ENCODE measurements around the gene RASGRP3.
A peak's percentile ranks its signal among the peaks of the same experiment; 100 is the strongest.

RASGRP3 gene

DNA sequence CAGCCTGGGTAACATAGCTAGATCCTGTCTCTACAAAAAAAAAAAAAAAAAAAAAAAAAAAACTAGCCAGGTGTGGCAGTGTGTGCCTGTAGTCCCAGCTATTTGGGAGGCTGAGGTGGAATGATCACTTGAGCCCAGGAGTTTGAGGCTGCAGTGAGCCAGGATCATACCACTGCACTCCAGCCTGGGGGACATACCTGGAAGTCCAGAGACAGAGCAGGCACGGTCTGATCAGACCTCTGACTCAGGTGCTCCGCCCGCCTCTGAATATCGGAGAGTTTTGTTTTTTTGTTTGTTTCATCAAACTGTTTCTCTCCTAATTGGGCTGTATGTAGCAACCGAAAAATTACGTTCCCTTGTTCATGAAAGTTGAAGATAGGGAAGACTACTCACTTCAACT lies 49.2 kb downstream of the RASGRP3 start:
- no peak for DNase-seq

DNA sequence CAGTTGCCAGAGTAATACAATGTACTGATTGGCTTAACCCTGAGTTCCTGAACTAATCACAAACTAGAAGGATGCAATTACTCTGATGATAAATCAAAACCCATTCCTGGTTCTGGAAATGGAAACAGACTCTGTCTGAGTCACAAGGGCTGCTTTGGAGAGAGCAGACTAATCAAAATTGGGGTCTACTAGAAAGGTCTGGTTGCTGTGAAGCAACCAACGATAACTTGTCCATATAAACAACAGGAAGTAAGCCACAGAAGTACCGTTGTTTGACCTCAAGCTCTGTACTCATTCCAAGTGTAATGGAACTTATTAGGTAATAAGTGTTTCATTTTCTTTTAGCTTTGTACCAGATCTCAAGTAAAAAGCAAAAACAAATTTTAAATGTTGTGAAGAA lies 49.7 kb downstream of the RASGRP3 start:
- DNase-seq, result peak; percentile 74

DNA sequence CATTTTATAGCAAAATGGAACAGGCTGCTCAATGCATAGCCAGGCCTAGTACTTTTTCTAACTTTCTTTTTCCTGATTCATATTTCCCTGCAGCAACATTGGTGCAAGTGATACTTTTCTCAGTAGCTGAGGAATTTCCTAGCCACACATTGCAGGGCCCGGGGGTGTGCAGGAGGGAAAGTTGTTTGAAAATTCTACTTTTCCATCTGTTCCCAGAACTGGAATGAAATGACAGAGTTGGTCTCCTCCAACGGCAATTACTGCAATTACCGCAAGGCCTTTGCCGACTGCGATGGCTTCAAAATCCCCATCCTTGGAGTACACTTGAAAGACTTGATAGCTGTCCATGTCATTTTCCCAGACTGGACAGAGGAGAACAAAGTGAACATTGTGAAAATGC lies 50.5 kb downstream of the RASGRP3 start:
- DNase-seq, result no peak

DNA sequence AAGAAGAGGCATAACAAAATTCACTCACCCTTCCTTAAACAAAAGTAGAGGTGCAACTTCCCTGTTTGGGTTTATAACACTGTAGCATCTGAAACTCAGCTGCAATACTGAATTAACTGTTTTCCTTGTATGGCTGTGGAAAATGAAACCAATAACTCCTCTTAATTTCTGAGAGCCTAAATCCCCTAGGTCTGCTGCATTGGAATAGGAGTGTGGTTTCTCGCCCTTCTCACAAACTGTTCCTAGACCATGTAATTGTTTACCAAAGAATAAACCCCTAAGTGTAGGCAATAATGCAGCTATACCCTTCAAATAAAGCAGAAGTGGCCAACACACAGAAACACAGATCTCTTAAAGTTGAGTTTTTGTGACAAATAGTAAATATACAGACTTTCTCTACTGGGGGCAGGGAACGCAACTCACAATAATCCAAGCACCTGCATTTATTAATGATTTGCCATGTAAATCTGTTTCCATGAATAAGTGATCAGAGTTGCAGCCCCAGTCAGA lies 52.0 kb downstream of the RASGRP3 start:
- peak; percentile 18 for DNase-seq

DNA sequence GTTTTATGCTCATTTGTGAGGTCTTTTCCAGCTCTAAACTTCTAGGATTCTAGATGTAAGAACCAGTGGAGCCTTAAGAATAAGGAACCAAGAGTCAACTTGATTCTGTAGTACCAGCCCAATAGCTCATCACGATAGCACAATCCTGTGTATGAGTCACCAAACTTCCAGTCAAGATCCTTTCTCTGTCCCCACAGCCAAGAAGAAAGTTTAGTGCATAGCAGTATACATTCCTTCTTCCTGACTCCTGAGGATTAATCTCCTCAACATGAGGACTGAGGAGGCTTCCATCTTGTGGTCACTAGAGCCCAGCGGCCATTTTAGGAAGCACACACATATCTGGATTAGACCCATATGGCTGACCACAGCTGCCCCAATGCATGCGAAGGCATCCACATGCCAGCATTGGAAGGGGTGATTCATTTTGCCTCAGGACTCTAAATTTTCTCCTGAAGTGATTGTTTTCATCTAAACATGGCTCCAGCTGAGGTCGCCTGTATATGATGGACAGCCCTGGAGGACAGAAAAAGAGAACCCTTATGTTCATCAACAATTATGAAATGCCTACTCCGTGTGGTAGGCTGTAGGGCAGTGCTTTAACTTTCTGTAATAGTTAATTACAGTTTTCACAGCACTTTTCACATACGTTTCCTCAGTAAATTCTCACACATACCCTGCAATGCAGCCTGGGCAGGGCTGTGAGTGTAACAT lies 53.5 kb downstream of the RASGRP3 start:
- peak; percentile 9 for DNase-seq

DNA sequence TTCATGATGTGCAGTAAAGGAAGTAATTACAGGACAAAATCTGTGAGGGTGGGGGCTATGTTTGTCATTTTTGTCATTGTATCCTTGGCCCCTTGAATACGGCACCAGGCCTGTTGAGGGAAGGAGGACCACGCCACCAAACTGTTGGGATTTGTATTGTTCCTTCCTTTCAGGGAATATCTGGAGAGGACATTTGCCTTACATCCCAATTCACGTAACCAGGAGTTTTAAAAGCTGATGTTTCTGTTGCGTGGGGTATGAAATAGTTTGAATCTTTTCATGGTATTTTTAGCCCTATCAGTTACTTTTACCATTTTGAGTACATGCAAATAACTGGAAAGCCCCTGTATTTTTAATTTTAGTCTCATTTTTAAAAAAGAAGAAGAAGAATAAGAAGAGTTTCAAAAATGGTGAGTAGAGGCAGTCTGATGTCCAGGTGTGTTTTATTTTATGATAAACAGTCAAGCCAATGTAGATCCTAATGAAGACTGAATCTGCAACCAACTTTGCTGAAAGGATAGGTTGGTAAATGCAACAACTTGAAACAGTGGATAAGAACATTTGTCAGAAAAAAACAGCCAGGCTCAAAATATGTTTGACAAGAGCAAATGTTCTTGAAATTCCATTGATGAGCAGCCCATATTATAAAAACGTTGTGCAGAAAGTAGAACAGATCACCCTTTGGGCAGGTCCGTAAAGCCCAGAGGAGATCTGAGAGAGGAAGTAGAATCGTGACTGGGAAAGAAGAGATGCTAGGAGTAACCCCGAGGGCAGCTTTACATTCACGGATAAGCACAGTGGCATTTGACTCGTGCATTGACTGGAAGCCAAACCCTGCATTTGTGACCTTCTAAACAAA lies 54.5 kb downstream of the RASGRP3 start:
- DNase-seq, result no peak

DNA sequence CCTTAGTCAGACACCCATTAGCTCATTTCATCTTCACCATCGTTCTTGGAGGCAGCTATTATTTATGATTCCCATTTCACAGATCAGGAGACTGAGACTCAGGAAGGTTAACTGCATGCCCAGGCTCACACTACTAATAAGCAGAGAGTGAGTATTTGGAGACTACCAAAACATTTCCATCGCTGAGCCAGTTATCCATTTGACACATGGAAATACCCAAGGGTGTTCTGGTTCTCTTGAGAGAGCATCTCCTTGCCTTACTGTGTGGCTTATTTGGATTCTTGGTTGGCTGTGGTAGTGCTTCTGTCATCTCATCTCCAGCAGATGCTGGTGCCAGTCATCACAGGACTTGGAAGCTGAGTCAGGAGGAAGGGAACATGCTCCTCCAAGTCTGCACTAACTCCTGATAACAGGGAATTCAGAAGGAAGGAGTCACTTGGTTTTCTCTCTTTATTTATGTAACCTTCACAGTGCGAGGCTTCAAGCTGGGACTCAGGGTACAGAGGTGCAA lies 55.2 kb downstream of the RASGRP3 start:
- DNase-seq, result no peak

DNA sequence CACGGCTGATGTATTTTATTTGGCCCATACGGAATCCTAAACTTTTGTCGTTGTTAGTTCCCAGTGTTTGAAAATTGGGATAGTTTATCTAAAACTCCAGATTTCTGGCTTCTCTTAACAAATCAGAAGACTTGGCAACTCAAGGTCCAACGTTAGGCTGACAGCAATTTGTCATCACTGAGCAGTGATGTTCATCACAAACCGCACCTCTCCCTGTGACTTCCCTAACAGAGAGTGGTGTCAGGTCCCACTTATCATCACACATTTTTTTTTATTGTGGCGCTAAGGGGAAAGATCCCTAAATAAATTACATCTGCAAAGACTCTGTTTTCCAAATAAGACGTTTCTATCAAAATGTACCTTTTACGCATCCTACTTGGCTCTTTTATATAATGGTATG lies 55.7 kb downstream of the RASGRP3 start:
- no peak for DNase-seq

DNA sequence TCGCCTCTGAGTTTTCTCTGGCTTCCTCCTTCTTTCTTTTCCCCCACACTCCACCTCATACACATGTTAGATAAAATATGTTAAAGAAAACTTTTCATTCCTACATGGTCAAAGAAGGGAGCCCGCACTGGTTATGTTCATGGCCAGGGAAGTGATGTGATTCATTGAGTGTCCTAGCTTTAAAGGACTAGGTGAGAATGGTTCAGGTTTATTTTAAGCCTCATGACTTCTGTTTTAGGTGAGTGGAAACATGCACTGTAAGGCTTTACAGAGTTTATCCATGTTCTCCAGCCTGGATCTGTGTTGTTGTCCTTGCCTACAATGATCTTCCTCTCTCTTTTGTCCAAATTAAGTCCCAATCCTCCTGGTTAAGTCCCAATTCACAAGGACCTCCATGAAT lies 56.5 kb downstream of the RASGRP3 start:
- no peak for DNase-seq

DNA sequence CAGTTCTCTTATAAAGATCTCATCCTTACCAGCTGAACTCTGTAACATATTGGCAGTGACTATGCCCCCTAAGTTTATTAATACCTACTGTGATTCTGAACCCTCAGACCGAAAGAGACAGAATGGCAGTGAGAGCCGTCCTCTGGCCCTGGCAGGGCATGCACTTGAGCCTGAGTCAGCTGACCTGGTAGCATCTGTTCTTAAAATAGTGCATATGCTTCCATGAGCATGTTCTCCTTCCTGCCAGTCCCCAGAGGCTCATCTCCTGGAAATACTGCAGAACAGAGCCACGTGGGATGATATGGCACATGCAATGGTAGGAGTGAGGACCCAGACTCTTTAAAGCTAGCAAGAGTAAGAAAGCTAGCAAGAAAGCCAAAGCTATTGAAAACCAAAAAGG lies 59.0 kb downstream of the RASGRP3 start:
- DNase-seq, result no peak

DNA sequence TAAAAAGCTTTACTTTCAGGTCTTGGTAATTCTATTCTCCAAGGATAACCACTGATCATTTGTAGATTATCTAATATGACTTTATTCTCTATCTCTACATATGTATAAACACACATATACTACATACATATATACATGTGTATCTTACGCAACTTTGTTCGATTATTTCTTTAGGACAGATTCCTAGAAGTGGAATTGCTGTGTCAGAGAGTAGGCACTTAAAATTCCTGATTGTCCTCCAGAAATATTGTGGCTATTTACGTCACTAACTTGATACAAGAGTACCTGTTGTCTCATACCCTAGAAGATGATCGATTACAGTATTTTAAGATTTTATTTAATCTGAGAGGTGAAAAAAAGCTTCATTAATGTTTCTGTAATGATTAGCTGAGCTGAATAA lies 64.8 kb downstream of the RASGRP3 start:
- DNase-seq, result no peak

DNA sequence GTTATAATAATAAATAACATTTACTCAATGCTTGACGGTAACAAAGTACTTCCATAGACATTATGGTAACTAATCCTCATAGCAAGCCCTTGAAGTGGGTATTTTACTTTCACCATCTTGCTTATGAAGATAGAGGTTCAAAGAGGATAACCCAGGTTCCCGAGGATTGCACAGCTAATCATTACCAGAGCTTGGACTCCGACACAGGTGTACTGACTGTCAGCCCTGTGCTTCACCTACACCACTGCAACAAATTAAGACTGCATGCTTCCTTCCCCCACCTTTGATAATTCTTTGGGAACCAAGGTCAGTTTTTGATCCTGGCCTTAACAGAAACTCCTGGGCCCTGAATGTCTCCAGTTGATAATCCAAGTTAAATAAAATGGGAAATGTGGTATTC lies 73.8 kb downstream of the RASGRP3 start:
- no peak for DNase-seq

DNA sequence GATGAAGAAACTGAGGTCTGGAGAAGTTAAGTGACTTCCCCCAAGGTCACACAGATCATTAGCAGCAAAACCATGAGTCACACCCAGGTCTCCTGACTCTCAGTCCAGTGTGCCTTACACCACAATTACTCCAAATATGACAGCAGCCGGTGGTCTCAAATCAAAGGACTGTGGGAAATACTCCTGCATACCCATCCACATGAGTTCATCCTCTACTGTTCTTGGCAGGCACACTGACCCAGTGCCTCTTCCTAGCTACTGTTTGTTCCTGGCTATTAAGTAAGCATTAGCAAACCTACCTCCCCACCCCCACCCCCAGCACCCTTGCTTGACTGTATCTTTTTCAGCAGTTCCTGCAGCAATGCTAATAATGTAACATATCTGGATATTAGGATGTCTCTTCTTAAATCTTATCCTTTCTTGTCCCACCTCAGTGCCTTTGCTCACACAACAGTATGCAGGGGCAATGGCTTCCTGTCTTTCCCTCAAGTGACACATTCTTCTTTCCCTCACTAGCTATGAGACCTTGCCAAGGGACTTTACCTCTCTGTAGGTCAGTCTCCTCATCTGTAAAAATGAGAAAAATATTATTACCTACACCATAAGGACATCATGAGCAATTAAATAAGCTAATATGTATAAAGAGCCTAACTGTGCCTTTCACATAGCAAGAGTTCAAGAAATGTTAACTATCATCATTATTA lies 76.5 kb downstream of the RASGRP3 start:
- DNase-seq, result no peak

DNA sequence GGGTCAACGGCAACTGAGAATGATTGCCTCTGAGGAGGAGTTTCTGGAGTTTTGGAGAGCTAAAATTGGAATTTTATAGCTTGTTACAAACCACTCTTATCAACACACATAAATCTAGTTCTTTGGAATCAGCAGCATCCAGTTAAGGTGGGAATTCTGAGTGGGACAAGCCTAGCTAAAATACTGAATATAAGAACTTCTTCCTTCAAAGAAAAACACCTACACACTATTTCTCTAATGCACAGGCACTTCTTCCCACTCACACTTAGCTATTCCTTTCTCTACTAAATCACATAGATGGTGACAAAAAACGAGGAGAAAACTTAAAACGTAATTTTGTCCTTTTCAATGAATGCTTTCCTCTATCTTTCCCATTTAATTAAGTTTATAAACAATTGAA lies 79.2 kb downstream of the RASGRP3 start:
- no peak for DNase-seq

DNA sequence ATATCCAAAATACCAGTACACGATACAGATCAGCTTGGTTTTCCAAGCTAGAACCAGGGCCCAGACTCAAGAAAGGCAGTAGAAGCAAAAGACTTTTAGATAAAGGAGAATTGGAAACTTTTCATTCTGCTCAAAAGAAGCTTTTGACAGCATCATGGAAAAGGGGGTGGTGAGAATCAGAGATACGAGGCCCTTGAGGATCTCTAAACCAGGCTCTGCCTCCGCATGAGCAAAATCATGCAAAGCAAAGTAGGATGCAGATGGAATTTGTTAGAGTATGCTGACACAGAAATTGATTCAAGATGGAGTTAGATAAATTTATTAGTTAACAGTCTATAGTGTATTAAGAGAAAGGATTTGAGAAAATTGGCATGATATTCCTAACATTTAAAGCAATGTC lies 82.9 kb downstream of the RASGRP3 start:
- DNase-seq, result no peak

DNA sequence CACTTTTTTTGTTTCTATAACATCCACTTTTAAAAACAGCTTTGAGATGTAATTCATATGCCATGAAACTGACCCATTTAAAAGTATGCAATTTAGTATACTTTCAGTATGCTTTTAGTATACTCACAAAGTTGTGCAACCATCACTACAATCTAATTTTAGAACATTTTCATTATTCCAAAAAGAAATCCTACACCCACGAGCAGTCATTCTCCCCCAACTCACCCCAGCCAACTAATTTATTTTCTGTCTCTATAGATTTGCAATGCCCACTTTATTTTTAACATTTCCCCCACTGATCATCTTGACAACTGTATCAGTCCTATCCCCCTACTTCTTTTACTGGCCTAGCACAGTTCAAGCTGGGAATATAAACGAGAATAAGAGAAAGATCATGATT lies 83.6 kb downstream of the RASGRP3 start:
- DNase-seq, result no peak

DNA sequence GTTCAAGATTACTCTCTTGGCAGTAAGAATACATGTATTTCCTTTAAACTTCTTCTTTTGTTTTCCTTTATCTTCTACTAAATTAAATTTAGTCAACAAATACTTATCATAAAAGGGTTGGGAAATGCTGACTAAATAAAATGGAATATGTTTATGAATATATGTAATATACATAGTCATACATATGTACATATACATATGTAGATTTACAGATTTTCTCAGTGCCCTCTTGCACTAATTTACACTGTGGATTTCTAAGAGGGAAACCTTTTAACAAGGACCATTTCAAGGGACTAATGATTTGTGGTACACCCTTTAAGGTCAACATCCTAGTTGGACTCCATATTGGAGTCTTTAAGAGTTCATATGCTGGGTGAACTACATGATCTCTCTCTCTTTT lies 85.4 kb downstream of the RASGRP3 start:
- DNase-seq, result no peak

DNA sequence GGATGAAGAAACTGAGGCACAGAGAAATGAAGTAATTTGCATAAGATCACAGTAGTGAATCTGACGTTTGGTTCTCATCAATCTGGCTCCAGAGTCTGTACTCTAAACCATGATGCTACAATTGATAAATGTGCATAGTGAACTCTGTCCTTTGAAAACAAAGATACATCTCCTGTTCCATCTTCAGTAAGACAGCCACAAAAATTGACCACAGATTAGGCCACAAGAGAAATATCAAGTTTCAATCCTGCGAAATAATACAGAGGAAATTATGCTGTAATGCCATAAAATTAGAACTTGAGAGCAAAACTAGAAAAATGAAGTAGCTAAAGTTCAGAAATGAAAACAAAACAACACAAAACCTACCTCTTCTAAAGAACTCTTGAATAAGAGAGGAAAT lies 94.2 kb downstream of the RASGRP3 start:
- DNase-seq, result no peak

DNA sequence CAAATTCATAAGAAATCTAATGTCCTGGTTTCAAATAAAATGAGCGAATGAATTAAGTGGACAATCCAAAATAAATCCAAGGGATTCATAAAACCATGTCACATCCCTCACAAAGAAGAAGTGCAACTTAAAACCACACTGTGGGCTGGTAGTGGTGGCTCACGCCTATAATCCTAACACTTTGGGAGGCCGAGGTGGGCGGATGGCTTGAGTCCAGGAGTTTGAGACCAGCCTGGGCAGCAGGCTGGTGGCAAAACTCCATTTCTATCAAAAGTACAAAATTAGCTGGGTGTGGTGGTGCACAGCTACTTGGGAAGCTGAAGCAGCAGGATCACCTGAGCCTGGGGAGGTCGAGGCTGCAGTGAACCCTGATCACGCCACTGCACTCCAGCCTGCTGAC lies 97.2 kb downstream of the RASGRP3 start:
- no peak for DNase-seq

DNA sequence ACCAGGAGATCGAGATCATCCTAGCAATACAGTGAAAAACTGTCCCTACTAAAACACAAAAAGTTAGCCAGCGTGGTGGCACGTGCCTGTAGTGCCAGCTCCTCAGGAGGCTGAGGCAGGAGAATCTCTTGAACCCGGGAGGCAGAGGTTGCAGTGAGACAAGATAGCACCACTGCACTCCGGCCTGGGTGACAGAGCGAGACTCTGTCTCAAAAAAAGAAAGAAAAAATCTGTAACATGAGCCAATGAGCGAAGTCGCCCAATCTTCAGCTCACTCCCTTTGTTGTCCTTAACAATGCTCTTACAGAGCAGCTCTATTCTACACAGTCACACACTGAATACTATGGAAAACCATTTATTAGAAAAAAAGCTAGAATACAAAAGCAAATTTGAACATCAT lies 100.6 kb downstream of the RASGRP3 start:
- no peak for DNase-seq

DNA sequence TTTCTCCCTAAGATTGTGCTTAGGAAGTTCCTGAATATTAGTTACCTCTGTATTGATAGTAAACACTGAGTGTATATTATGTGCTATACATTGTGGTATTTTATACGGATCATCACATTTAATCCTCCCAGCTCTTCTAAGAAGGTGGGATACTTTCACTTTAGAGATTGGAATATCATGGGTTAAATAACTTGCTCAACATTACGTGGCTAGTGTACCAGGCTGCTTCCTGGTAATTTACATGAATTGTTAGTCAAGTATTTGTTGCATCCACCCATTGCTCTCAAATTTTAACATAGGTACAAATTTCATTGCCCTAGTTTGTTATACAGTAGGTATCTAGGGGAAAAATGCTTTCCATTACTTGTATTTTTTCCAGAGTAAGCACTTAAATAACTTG lies 101.2 kb downstream of the RASGRP3 start:
- DNase-seq, result peak; percentile 21

DNA sequence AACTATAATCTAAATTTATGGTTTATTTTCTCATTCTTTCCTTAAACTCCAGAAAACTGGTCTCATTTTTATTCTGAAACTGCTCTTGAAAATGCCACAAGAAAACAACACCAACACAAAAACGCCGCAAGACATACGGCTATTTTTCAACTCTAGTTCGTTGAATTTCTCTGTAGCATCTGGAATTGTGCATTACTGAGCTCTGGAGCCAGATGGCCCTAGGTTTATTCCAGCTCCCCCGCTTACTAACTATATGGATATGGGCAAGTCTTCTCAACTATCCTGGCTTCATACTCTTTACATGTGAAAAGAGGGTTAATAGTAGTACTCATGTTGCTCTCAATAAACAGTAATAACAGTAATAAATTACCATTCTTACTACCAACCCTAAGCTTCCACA lies 102.8 kb downstream of the RASGRP3 start:
- DNase-seq, result no peak

DNA sequence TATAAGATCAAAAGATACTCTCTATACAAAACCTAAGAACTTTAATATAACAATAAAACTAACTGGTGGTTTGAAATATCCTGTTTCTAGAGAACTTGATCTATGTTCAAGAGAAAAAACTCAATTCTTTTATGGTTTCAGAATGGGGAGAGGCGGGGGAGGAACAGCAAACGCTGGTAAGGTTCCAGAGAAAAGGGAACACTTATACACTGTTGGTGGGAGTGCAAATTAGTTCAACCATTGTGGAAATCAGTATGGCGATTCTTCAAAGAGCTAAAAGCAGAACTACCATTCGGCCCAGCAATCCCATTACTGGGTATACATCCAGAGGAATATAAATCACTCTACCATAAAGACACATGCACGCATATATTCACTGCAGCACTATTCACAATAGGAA lies 105.4 kb downstream of the RASGRP3 start:
- peak; percentile 50 for DNase-seq
